Endothelial cell of umbilical vein (primary cell): Measurements from ENCODE around the gene SFSWAP.

Source experiments
- POLR2A ChIP-seq: IDR thresholded peaks from 2 replicates; pipeline ENCODE4 v1.6.1; 2012; ENCODE audit warnings: low read depth, mild to moderate bottlenecking, control low read depth, low read length
- TF ChIP-seq, protein P1 (sequence below), 2 donors: IDR thresholded peaks; 1 replicate in 1 of 2; 2 replicates in 1 of 2; pipeline ENCODE4 v1.5.1; 2011; ENCODE audit warnings: low read length in 2 of 2, mild to moderate bottlenecking in 2 of 2, moderate library complexity in 2 of 2, control low read depth in 1 of 2, inconsistent platforms in 1 of 2, low read depth in 1 of 2; ENCODE audit not compliant: insufficient read depth in 1 of 2; ENCODE audit errors: extremely low read depth in 1 of 2

DNA sequence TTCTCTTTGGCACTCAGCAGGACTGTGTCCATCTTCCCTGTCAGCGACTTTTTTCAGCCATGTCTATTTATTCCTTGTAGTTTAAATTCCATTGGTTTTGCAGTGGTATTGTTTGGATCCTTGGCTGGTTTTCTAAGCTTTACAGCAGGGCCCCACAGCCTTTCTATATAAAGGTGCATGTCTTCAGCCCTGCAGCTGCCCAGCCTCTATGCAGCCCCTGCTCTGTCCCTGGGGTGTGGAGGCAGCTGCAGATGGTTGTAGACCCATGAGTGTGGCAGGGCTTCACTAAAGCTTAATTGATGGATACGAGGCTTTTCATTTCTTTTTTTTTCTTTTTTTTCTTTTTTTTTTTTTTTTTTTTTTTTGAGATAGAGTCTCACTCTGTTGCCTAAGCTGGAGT is 29.7 kb downstream of the SFSWAP start:
- TF ChIP-seq POLR2A, result no peak
- TF ChIP-seq, protein P1, sequence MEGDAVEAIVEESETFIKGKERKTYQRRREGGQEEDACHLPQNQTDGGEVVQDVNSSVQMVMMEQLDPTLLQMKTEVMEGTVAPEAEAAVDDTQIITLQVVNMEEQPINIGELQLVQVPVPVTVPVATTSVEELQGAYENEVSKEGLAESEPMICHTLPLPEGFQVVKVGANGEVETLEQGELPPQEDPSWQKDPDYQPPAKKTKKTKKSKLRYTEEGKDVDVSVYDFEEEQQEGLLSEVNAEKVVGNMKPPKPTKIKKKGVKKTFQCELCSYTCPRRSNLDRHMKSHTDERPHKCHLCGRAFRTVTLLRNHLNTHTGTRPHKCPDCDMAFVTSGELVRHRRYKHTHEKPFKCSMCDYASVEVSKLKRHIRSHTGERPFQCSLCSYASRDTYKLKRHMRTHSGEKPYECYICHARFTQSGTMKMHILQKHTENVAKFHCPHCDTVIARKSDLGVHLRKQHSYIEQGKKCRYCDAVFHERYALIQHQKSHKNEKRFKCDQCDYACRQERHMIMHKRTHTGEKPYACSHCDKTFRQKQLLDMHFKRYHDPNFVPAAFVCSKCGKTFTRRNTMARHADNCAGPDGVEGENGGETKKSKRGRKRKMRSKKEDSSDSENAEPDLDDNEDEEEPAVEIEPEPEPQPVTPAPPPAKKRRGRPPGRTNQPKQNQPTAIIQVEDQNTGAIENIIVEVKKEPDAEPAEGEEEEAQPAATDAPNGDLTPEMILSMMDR (IDR thresholded peaks at IDR 0.05; ENCODE audit: extremely low read depth in 1 of 2, insufficient read depth in 1 of 2, low read depth in 1 of 2, low read length in 2 of 2), result no peak
